ENCODE data around the gene VWC2.

The VWC2 gene

DNA sequence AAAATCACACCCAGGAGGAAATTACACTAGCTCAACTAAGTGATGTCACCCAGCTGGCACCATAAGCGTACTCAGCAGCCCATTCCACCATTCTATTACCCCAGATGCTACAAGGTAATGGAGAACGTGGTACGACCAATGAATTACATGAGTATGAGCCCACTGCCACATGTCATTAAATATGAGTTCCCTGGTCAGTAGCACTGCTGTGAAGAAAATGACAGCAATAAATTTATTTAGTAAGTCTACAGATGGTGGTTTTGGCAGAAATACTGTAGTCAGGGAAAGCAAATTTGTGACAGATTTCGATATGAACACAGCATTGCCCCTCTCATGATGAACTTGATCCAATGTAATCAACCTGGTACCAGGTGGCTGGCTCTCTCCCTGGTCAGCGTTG is 154.2 kb downstream of the VWC2 start:
- DNase-seq (ENCODE audit: insufficient read length, low spot score), result no peak
- no peak for FAIRE-seq

DNA sequence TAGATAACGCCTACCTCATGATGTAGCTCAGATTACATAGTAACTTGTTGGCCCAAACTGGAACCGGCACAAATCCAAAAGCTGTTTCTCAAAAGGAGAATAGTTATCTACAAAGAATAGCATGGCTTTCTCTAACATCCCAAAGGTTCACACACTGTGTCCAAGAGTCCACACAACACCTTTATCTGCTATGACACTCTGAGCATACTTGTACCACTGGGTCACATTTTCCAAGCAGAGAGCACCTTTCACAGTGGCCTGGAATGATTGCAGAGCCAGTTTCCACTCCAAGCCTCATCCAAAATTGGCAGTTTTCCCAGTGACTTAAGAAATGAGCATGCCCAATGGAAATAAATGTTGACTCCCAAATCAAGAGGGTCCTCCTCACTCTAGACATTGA is 155.3 kb downstream of the VWC2 start:
- FAIRE-seq (no peak), DNase-seq (ENCODE audit: insufficient read length, low spot score) (no peak)

DNA sequence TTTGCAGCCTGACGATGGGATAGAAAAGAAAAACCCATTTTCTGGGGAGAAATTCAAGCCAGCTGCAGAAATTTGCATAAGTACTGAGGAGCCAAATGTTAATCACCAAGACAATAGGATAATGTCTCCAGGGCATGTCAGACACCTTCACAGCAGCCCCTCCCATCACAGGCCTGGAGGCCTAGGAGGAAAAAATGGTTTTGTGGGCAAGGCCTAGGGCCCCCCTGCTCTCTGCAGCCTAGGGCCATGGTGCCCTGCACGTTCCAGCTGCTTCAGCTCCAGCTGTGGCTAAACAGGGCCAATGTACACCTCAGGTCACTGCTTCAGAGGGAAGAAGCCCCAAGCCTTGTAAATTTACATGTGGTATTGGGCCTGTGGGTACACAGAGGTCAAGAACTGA is 158.2 kb downstream of the VWC2 start:
- DNase-seq (ENCODE audit: insufficient read length, low spot score) (no peak), FAIRE-seq (no peak)

DNA sequence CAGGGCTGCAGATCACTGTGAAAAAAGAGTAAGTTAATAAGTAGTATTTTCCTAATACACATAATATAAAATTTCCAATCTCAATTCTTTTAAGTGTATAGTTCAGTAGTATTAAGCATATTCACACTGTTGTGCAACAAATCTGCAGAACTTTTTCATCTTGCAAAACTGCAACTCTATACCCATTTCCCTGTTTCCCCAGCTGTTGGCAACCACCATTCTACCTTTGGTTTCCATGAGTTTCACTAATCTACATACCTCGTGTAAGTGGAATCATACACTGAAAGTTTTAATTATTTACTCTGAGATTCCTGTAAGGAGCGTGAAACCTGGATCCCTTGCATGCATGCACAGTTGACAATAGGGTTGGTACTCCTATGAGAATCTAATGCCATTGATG is 164.2 kb downstream of the VWC2 start:
- DNase-seq (ENCODE audit: insufficient read length, low spot score) (no peak), FAIRE-seq (no peak)

All from HTR-8/SVneo (cell line).